IPS DF 19.7 (cell line): ENCODE data around the gene THBS2.
"Not testable (repeated sequence)": the region's sequence is repeated elsewhere in the genome, so short reads cannot be mapped to it uniquely, and the experiment has no call there.

ENCODE experiments used
- DNase-seq: peaks from one replicate; pipeline ENCODE4 v3.0.0-alpha.2; 2013; ENCODE audit warnings: low read depth, low spot score

THBS2 gene

DNA sequence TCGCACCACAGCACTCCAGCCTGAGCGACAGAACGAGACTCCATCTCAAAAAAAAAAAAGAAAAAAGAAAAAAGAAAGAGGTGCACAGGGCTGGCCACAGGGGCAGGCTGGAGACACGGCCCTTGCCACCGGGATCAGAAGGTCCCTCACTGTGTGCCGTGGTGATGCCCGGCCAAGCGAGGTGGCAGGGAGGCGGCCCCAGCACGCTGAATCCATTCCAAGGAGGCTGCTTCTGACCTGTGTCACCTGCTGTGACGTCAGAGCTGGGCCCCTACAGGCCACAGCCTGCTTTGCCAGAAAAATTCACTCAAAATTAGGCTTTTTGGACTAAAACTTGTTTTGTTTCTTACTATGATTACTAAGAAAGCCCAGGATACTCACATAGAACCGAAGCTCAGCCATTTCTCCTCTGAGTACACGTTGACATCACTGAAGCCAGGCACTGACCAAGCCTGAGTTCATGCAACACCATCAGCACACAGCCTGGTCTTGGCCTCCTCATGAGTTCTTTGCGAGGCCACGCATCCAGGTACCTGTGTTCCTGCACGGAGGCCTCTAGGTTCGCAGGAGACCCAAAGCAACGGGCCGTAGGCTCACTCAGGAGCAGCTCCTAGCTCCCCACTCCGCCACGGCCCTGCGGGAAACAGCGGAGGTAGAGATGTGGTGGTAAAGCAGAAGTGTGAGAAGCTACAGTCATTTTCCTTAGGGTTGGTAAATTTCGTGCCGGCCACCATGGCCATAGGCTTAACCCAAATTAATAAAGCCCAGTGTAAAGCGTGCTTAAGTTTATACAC is 67.8 kb downstream of the THBS2 start:
- no peak for DNase-seq

DNA sequence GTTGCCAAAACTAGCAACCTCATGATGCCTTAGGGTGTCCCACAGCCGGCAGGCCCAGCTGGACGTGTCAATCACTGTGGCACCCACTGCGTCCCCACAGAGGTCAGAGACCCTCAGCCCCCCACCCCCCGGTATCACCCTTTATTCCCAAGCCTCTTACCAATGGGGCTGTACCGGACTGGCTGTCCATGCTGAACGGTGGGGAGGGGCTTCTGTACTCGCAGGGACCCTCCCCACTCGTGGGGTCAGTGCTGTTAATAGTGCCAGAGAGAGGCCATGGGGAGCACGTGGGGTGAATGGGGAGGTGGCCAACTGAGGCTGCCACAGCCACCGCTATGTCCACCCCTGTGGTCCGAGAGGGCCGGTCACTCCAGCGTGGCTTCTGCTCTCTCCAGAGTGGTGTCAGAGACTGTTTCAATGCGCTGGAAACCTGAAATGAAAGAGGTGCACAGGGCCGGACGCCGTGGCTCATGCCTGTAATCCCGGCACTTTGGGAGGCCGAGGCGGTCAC is 68.6 kb downstream of the THBS2 start:
- DNase-seq, result no peak

DNA sequence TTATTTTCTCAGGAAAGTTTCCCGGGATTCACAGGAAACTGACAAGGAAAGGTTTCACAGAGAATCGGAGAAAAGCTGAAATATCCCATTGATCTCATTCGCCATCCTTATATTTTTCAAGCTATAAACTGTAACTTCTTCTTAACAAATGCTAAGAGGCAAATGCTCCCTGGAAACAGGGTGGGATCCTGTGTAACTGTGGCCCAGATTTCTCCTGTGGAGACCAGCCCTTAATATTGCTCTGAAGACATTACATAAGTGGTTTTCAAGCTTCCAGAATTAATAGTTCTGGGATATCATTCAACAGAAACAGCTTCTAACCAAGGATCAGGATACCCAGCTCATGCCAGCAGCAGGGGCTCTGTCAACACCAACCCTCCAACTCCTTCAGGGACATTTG is 69.2 kb downstream of the THBS2 start:
- DNase-seq, result no peak

DNA sequence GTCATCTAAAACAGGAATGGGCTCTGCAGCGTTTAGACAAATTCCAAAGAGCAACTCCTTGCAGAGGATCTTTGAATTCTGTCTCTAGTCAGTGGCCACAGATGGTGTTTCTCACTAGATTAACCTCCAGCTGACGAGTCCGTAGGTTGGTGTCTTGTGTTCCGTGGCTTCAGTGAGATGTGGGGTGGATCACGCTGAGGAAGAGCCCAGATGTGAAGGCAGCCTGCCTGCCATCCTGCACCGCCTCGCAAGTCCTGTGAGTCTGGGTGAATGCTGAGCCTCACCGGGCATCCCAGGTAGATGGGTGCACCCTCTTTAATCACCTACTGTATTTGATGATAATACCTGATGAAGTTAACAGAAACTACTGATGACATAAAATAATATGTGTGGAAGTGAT is 70.4 kb downstream of the THBS2 start:
- no peak for DNase-seq

DNA sequence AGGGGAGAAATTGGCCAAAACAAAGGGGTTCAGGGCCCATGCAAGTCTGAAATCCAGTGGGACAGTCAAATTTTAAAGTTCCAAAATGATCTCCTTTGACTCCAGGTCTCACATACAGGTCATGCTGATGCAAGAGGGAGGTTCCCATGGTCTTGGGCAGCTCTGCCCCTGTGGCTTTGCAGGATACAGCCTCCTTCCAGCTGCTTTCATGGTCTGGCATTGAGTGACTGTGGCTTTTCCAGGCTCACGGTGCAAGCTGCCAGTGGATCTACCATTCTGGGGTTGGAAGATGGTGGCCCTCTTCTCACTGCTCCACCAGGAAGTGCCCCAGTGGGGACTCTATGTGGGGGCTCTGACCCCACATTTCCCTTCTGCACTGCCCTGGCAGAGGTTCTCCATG is 73.8 kb downstream of the THBS2 start:
- not testable (repeated sequence) for DNase-seq

DNA sequence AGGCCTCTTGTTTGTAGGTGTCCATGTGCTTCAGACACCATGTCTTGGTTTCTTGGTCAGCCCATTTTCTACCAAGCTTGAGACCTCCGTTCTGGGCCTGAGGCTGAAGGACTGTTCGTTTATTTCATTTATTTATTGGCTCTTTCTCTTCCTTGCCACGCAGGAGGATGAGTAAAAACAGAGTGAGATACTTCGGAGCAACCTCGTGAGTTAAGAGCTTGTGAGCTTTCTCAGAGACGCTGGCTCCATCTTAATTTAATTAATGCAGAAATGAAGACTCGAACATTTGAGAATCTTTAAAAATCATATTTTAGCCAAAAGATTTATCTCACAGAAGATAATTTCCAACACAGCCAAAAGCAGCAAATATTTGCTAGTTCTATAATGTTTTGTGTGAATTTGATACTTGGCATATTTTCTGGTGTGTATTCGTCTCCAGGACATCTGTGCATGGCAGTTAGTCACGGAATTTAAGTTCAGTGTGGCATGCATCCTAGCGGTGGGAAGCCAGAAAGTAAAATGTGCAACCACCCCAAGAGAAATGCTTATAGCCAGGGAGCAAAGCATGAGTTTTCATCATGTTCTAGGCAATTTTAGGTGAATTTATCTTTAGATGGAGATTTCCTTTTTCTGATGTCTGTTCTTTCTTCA is 76.0 kb downstream of the THBS2 start:
- DNase-seq, result no peak

DNA sequence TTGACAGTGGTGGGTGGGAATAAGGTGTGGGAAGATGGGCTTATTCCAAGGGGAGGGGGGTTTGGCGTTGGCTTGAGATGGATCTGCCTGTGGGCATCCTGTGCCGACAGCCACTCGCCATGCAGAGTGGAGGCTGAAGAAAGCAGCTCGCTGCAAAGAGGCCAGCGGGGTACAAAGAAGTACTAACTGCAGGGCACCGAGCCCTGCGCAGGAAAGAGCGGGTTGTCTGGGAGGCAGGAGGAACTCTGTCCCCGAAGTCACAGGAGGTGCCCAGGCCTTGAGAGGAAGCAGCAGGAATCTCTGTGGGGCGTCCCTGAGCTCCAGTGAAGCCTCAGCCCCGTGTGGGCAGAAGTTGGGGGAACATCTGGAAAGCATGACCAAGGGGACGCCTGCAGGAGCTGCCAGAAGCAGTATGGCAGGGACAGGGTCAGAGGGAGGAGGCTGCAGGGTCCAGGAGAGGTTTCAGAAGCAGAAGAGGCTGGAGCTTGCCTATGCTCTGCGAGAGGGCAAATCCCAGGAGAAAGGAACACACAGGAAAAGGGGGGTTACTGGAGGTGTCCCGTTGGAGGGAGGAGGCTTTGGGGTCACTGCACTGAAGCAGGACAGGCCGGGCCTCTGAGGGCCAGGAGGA is 77.2 kb downstream of the THBS2 start:
- no peak for DNase-seq

DNA sequence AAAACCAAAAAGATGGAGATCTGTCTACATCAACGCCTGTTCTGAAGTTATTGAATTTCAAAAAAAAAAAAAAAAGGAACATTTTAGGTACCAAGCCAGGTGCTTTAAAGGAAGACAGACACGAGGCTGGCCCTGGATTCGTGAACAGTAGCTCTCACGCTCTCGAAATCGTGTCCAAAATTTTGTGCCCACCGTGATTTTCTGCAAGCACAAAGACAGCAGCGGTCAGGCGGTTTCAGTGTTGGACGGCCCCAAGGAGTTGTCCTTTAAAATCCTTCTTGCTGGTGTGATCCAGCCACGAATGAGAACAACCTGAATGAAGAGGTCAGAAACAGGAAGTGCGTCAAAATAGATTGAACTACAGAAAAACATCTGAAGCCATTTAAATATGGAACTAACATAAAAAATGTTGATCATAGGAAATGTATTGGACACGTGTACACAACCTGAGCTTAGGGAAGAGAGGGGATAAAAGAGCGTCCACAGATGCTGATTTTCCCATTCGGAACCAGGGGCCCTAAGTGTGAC is 78.2 kb downstream of the THBS2 start:
- DNase-seq, result no peak

DNA sequence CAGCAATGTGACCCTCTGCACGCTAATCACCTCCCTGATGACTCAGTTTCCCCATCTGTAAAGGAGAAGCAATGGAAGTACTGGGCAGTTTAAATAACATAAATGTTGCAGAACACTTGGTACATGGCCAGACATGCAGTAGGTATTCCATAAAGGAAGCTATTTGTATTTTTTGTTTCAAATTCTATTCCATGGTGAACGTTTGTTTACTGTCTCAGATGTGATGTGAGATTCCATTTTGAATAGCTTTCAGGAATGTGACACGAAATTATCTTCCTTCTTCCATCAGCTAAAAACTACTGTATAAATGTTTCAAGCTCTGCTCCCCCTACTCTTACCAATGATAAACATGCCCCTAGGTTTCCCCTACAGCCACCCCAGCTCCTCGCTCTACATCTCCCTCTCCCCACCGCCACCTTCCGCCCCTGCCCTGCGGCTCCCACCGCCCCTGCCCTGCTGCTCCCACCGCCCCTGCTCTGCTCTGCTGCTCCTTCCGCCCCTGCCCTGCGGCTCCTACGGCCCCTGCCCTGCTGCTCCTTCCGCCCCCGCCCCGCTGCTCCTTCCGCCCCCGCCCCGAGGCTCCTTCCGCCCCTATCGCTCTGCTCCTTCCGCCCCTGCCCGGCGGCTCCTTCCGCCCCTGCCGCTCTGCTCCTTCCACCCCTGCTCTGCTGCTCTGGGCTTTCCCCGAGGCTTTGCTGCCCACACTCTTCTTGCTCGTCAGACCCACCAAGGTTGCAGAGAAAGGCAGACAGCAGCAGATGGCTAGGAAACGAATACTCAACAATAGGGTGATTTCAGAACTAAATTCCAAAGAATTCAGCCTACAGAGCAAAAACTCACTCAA is 78.9 kb downstream of the THBS2 start:
- DNase-seq, result no peak

DNA sequence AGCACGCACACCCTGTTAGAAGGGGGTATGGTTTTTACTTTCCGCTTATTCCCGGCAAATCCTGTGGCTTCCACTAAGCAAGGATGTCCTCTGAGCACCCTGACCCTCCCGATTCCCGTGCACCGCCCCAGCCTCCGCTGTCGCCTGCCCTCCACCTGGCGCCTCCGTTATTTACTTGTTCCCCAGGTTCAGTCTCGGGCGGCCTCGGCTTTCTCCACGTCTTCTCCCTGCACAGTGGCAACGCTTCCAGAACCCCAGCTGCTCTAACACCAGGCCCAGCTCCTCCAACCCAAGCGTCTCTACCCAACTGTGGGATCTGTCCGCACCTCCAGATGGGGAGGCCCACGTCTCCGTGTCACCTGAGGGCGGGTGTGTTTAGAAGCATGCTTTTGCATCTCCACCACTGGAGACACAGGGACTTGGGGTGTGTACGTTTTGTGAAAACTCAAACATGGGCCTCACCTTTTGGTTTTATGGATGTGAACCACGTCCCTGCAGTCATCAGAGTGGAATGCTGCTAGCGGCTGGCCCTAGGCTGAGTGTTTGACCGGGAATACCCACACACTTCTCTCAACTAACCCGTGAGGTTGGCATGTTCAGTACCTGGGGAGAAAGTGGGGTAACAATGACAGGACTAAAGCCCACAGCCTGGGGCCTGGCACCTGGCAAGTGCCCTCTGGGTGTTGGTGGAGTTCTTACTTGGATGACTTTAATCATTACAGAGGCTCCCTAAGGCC is 79.9 kb downstream of the THBS2 start:
- DNase-seq, result no peak

DNA sequence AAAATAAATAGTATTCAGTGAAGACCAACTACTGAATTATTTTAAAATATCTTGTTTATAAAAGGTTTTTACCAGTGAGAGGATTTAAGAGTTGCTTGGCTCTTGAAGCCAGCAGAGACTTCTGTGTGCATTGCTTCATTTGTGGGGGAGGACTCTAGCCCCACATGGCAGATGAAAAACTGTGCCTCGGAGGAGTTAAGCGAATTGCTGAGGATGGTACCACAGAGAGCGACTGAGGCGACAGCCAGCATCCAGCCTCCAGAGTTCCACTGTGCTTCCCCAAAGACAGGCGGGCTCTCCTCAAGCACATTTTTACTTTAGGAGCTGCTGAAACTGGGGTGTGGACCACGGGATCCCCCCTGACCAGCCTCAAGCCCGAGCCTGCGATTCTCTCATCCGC is 80.7 kb downstream of the THBS2 start:
- DNase-seq, result no peak

DNA sequence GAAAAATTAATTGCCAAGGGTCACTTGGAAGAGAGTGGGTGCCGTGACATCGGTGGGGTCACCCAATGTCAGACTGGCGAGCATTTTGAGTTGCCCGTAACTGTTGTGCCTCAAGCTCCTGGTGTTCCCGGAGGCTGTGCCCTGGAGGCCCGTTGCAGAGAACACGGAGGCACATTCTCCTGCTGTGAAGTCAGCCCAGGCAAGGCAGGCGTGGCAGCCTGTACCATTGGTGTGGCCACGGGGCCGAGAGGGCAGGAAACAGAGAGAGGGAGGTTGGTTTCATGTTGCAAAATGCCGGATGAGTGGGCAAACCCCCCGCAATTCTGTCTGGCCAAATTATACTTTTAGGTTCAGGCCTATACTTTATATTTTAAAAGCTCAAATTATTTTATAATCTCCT is 81.2 kb downstream of the THBS2 start:
- DNase-seq, result no peak

DNA sequence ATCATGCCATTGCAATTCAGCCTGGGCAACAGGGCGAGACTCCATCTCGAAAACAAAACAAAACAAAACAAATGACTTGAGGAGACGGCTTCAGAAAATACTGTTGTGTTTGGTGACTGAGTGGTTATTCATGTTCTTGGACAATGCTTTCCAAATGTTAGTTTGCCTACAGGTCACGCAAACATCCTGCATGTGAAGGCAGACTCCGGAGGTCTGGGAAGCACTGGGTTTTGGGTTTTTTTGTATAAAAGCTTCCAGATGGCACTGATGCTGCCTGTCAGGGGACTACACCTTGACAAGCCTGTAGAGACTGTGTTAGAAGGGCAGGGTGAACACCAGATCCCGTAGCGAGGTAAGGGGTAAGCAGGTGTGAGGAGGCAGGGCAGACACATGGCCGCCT is 81.7 kb downstream of the THBS2 start:
- DNase-seq, result no peak

DNA sequence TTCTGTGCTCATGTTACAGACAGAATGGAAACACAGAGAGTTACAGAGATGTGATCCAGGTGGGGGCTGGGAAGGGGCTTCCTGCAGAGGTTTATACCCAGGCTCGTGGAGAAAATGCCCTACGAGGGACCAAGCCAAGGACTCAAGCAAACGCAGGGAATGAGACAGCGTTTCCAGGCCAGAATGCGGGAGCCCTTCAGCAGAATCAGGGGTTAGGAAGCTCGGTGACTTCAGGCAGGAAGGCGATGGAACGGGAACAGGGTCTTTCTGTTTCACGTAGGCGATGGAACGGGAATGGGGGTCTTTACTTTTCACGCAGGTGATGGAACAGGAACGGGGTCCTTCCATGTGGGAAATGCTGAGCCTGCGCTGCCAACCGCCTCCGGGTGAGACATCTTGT is 82.6 kb downstream of the THBS2 start:
- no peak for DNase-seq

DNA sequence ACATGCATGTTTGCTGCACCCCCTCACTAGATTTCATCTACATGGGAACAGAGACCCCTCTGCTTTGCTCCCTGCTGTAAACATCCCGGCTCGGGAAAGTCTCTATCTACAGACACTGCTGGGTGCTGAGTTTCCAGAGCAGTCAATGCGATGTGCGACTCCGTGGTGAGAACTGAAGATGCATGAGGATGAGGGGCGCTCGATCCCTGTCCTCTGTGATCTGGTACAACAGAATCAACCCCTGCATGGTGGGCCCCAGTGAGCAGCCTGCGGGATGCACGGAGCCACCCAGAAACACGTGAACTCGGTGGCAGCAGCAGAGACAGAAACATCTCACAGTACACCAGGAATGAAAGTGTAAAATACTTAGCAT is 83.1 kb downstream of the THBS2 start:
- DNase-seq, result no peak

DNA sequence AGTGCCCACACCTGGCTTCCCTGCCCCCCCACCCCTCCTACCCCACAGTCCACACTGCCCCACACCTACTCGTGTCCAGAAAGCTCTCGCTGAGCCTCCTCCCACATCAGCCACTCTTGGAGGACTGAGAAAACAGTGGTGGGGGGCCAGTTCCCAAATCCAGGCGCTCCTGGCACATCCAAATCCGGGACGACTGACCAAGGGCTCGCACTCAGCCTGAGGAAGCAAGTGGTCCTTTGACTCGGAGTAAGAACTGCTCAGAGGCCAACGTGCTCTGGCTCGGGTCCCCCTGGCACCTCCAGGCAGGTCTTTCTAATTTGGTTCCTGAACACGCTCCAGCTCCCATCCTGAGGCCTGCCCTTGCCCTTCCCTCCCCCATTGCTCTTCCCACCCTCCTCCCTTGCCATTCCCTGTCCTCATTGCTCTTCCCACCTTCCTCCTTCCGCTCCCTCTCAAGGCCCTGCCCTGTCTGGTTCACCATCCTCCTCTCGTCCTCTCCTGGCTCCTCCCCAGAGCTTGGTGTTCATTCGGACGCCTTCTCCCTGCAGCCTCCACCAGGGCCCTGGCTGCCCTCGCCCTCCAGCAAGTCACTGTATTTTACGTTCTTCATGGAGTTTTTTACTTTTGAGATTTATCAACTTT is 83.6 kb downstream of the THBS2 start:
- no peak for DNase-seq

DNA sequence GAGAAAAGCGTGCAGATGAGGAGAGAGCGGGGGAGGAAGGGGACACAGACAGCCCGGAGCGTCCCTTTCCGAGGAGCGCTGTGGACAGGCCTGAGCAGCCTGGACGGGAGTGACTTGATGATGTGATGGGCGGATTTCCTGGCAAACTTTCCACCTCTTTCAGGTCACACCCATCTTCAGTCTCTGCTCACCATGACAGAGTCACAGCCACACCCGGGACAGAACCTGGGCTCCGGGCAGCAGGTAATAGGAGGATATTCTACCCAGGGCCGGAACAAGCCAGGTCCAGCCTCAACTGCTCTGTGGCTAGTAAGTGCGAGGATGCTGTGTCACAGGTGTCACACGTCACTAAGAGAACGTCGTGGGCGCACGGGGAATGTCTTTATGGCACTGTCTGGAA is 84.3 kb downstream of the THBS2 start:
- no peak for DNase-seq

DNA sequence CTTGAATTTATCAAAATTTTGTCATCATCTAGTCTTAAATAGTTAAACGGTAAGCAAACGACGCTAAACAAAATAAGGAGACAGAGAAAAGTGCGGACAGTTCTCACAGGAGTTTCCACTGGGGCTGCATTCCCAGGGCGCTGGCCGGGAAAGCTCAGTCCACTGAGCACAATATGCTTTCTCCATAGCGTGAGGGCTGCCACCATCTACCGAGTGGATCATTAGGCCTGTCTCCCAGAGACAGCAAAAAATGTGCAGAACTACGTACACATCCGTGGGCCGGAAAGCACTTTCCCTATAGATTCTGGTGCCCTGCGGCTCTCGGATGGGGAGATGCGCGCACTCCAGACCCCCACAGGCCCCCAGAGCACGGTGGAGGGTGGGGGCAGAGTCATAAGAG is 84.9 kb downstream of the THBS2 start:
- no peak for DNase-seq

DNA sequence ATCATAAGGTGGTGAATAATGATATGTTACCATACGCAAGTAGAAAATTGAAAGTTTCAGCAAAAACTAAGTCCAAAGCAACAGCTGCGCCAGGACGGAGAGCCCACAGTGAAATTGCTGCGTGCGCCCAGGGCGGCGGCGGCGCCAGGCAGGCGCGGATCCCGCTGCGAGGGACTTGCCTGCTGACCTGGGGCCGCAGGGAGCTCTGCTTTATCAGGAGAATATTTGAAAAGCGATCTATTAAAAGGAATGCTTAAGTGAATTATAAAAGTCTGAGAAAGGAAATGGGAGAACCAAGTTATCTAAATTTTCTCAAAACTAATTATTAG is 85.4 kb downstream of the THBS2 start:
- DNase-seq, result no peak

DNA sequence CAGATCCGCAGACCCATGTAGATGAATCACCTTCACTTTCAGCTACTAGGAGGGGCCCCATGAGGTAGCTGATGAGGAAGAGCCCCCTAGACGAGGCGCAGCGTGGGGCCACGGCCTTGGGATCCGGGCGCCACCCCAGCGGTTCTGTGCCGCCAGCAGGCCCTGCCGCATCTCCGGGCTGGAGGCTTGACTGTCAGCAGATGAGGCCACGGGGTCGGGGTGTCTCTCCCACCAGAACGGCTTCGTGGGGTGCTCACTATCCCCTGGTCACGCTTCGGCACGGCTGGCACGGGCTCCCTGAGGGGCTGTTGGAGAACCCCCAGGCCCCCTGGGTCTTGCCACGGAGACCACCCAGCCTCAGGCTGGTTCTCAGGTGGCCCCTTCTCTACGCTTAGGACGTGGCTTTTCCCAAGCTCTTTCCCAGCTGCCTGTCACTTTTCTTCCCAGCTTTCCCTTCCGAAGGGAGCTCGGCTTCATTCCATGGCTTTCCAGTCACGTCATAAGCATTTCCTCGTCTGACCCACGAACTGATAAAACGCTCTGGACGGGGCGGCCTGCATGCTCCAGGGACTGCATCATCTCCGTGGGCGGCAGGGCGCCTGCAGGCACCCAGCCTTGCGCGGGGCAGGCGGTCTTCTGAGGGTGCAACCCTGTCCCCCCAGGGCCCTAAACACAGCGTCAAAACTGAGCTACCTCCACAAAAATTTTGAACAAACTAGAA is 85.9 kb downstream of the THBS2 start:
- DNase-seq, result no peak
